NCI-H510A treated with DMSO at 0.1 percent for 48 hours (cell line): Measurements from ENCODE around the gene TRIM25.

Experiments used
- DNase-seq: peaks from one replicate; lab custom pipeline; 2025; lab: John Stamatoyannopoulos, UW

Gene TRIM25

GRCh38 chr17:56894859-56895455 lies 18.9 kb downstream of the TRIM25 start:
- DNase-seq = no peak

GRCh38 chr17:56893503-56893902 lies 20.3 kb downstream of the TRIM25 start:
- no peak for DNase-seq

- DNase-seq = no peak
Measured at GRCh38 chr17:56892333-56892732, 21.5 kb downstream of the TRIM25 start.

GRCh38 chr17:56891751-56892150 lies 22.1 kb downstream of the TRIM25 start:
- DNase-seq = no peak

GRCh38 chr17:56890906-56891674 lies 22.8 kb downstream of the TRIM25 start:
- no peak for DNase-seq

GRCh38 chr17:56890390-56890789 lies 23.5 kb downstream of the TRIM25 start:
- no peak for DNase-seq

- DNase-seq = no peak
Measured at GRCh38 chr17:56887552-56888467, 26.0 kb downstream of the TRIM25 start.

- no peak for DNase-seq
Measured at GRCh38 chr17:56887105-56887504, 26.7 kb downstream of the TRIM25 start.

GRCh38 chr17:56886288-56886731 lies 27.5 kb downstream of the TRIM25 start:
- DNase-seq = no peak

- DNase-seq = no peak
Measured at GRCh38 chr17:56885312-56885657, 28.6 kb downstream of the TRIM25 start.

- no peak for DNase-seq
Measured at GRCh38 chr17:56884483-56885311, 29.2 kb downstream of the TRIM25 start.

GRCh38 chr17:56883616-56884015 lies 30.2 kb downstream of the TRIM25 start:
- DNase-seq = no peak

- no peak for DNase-seq
Measured at GRCh38 chr17:56881685-56882295, 32.1 kb downstream of the TRIM25 start.

GRCh38 chr17:56880571-56880970 lies 33.3 kb downstream of the TRIM25 start:
- no peak for DNase-seq

GRCh38 chr17:56880133-56880532 lies 33.7 kb downstream of the TRIM25 start:
- no peak for DNase-seq

- DNase-seq = no peak
Measured at GRCh38 chr17:56879280-56879679, 34.6 kb downstream of the TRIM25 start.

GRCh38 chr17:56876766-56877179 lies 37.1 kb downstream of the TRIM25 start:
- DNase-seq = no peak

GRCh38 chr17:56870081-56870651 lies 43.7 kb downstream of the TRIM25 start:
- no peak for DNase-seq

- DNase-seq = no peak
Measured at GRCh38 chr17:56868716-56869115, 45.1 kb downstream of the TRIM25 start.

GRCh38 chr17:56867948-56868376 lies 45.9 kb downstream of the TRIM25 start:
- DNase-seq = no peak

GRCh38 chr17:56866496-56866895 lies 47.4 kb downstream of the TRIM25 start:
- DNase-seq = no peak
